HepG2 (cell line): ENCODE data around the gene DLL3. TPM values are rescaled to one million over a fixed set of nuclear protein-coding genes. Genes with fewer than 3 reads are reported as not detected.
A peak's percentile ranks its signal among the peaks of the same experiment; 100 is the strongest.

Source experiments
- ASH2L ChIP-seq: fragments of 300-600, 200-600 bp; sonication (generic); IDR thresholded peaks from 2 replicates; pipeline ENCODE4 v1.7.0; 2017; ENCODE audit warnings: low read depth, mild to moderate bottlenecking, moderate library complexity, mixed read lengths, low read length; ENCODE audit not compliant: insufficient read length
- FOXA1 ChIP-seq, 2 experiments: fragments of 450-650 bp in 1 of 2; sonication (generic) in 1 of 2; formaldehyde crosslinking in 1 of 2; IDR thresholded peaks; 2 replicates each; pipeline versions ENCODE4 v1.4.0 to v1.6.1; 2016 to 2020; ENCODE audit warnings: missing genetic modification reagents in 1 of 2
- ISX ChIP-seq: sonication (generic); formaldehyde crosslinking; conservative IDR thresholded peaks from 2 replicates; pipeline ENCODE4 v1.5.0; 2020; ENCODE audit warnings: missing genetic modification reagents
- KLF11 ChIP-seq: IDR thresholded peaks from 2 replicates; pipeline ENCODE4 v1.6.1; 2016; ENCODE audit warnings: missing compliant biosample characterization
- NCOA1 ChIP-seq: sonication (generic); formaldehyde crosslinking; IDR thresholded peaks from 2 replicates; pipeline ENCODE4 v1.9.0; 2021; ENCODE audit warnings: missing genetic modification reagents
- NPAS2 ChIP-seq: sonication (generic); formaldehyde crosslinking; IDR thresholded peaks from 2 replicates; pipeline ENCODE4 v1.8.0; 2022; ENCODE audit warnings: mild to moderate bottlenecking, missing genetic modification reagents, borderline replicate concordance
- PHF20 ChIP-seq: sonication (generic); formaldehyde crosslinking; IDR thresholded peaks from 2 replicates; pipeline ENCODE4 v1.5.0; 2020; ENCODE audit warnings: mild to moderate bottlenecking, missing genetic modification reagents
- ZFX ChIP-seq: sonication (generic); formaldehyde crosslinking; IDR thresholded peaks from 2 replicates; pipeline ENCODE4 v1.4.0; 2020; ENCODE audit warnings: mild to moderate bottlenecking, low read depth, missing genetic modification reagents, moderate library complexity
- ZNF275 ChIP-seq: sonication (generic); formaldehyde crosslinking; IDR thresholded peaks from 2 replicates; pipeline ENCODE4 v1.8.0; 2022; ENCODE audit warnings: missing genetic modification reagents, mild to moderate bottlenecking, inconsistent platforms, borderline replicate concordance
- ZNF580 ChIP-seq: IDR thresholded peaks from 2 replicates; pipeline ENCODE4 v1.6.1; 2016; ENCODE audit warnings: low read depth, borderline replicate concordance
- ZNF614 ChIP-seq: IDR thresholded peaks from 2 replicates; pipeline ENCODE4 v1.6.1; 2018; ENCODE audit warnings: missing biosample characterization, missing genetic modification reagents, inconsistent platforms, borderline replicate concordance
- ZNF768 ChIP-seq: sonication (generic); formaldehyde crosslinking; IDR thresholded peaks from 2 replicates; pipeline ENCODE4 v1.4.0; 2020; ENCODE audit warnings: missing genetic modification reagents
- ZNF772 ChIP-seq: sonication (generic); formaldehyde crosslinking; IDR thresholded peaks from 2 replicates; pipeline ENCODE4 v1.5.0; 2020; ENCODE audit warnings: mild to moderate bottlenecking, missing genetic modification reagents
- ZNF775 ChIP-seq: sonication (generic); formaldehyde crosslinking; IDR thresholded peaks from 2 replicates; pipeline ENCODE4 v1.4.0; 2020; ENCODE audit warnings: missing genetic modification reagents, mild to moderate bottlenecking, moderate library complexity, borderline replicate concordance
- polyA plus RNA-seq, 8 experiments: library from polyadenylated mRNA; depleted of rRNA in 3 of 8; stranded (reverse) in 7 of 8; unstranded in 1 of 8; fragments of >200 nt; fragmentation: Illumina TruSeq in 4 of 8; extraction: Trizol in 4 of 8; gene quantifications; 2 replicates each; pipeline versions ENCODE4 v1.2.1 to v1.2.3, GENCODE V29; 2011 to 2016; ENCODE audit warnings: low read depth in 4 of 8, missing spikeins in 1 of 8, mixed read lengths in 1 of 8; ENCODE audit not compliant: insufficient read depth in 1 of 8
- total RNA-seq, 5 experiments: library from RNA; depleted of rRNA; stranded (reverse); fragments of >200 nt; fragmentation: Illumina TruSeq; extraction: Trizol; gene quantifications; 2 replicates each; pipeline ENCODE4 v1.2.3, GENCODE V29; 2016; ENCODE audit warnings: low read depth in 1 of 5
- TF ChIP-seq, protein P1 (sequence below): sonication (generic); formaldehyde crosslinking; IDR thresholded peaks from 2 replicates; pipeline ENCODE4 v1.5.1; 2020; ENCODE audit warnings: missing genetic modification reagents, mild to moderate bottlenecking, borderline replicate concordance
- TF ChIP-seq, protein P2 (sequence below): sonication (generic); formaldehyde crosslinking; conservative IDR thresholded peaks from 2 replicates; pipeline ENCODE4 v1.4.0; 2020; ENCODE audit warnings: missing genetic modification reagents
- TF ChIP-seq, protein P3 (sequence below): sonication (generic); formaldehyde crosslinking; IDR thresholded peaks from 2 replicates; pipeline ENCODE4 v1.5.1; 2020; ENCODE audit warnings: mild to moderate bottlenecking, missing genetic modification reagents, moderate library complexity
- TF ChIP-seq, protein P4 (sequence below): sonication (generic); formaldehyde crosslinking; IDR thresholded peaks from 2 replicates; pipeline ENCODE4 v1.4.0; 2020; ENCODE audit warnings: missing genetic modification reagents

The DLL3 gene
- total and polyA plus RNA-seq, 2 of the 13 experiments (the other 11 are each of a cell fraction or from before 2014, with no cell fraction given): 0.35 to 0.55 TPM

DNA sequence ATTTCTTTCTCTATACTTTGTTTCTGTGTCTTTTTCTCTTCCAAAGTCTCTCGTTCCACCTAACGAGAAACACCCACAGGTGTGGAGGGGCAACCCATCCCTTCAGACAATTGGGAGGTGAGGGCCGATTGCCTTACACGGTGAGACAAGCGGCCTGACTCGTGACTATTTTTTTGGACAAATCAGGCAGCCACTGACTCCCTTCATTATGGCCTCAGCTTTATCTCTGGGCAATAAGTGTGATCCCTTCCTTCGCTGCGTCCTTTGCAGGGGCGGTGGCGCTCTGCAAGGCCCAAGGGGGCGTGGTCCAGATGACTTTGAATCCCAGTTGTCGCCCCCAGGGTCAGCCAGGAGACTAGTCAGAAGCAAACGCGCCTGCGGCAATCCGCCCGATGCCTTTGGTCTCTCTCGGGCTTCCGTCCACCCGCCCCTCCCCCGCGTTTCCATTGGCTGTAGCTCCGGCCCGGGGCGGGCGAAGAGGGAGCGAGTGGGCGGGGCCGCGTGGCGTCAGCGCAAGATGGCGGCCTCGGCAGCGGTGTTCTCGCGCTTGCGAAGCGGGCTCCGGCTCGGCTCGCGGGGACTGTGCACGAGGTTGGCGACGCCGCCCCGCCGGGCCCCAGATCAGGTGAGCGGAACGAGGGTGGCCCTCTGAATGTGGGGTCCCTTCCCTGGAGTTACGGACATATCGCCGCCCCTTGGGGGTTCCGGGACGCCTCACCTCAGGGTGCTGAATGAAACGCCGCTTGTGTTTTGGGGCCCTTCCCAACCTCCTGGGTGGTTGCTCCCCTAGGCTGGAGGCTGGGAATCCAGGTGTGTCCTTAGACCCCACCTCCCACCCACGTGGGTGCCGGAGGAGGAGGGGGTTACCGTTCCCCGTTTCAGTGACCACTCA lies 18.2 kb upstream of the DLL3 start, which contains the start of gene TIMM50 (continued):
- TF ChIP-seq ZNF275 (CRISPR knock-in tag) (no peak; the same call in 1 of the 2 replicates), ISX (CRISPR knock-in tag) (no peak), ZFX (CRISPR knock-in tag) (peak; percentile 89), ZNF614 (no peak), NPAS2 (CRISPR knock-in tag) (no peak), FOXA1 (IDR thresholded peaks at IDR 0.05) (no peak), FOXA1 (CRISPR knock-in tag; IDR thresholded peaks at IDR 0.05) (0 out of 2 replicates have a peak, but pooled peaks have one; percentile 6), ZNF580 (CRISPR knock-in tag) (peak; percentile 87; the same call in 1 of the 2 replicates), PHF20 (CRISPR knock-in tag) (peak; percentile 94), ZNF768 (CRISPR knock-in tag) (peak; percentile 51; the same call in 1 of the 2 replicates), ASH2L (peak; percentile 87), ZNF775 (CRISPR knock-in tag) (no peak; the same call in 1 of the 2 replicates), KLF11 (CRISPR knock-in tag) (peak; percentile 83), NCOA1 (CRISPR knock-in tag) (peak; percentile 86; the same call in 1 of the 2 replicates), ZNF772 (CRISPR knock-in tag) (0 out of 2 replicates have a peak, but pooled peaks have one; percentile 69)
- TF ChIP-seq, protein P1, sequence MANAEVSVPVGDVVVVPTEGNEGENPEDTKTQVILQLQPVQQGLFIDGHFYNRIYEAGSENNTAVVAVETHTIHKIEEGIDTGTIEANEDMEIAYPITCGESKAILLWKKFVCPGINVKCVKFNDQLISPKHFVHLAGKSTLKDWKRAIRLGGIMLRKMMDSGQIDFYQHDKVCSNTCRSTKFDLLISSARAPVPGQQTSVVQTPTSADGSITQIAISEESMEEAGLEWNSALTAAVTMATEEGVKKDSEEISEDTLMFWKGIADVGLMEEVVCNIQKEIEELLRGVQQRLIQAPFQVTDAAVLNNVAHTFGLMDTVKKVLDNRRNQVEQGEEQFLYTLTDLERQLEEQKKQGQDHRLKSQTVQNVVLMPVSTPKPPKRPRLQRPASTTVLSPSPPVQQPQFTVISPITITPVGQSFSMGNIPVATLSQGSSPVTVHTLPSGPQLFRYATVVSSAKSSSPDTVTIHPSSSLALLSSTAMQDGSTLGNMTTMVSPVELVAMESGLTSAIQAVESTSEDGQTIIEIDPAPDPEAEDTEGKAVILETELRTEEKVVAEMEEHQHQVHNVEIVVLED (CRISPR knock-in tag): peak; percentile 83
- TF ChIP-seq, protein P2, sequence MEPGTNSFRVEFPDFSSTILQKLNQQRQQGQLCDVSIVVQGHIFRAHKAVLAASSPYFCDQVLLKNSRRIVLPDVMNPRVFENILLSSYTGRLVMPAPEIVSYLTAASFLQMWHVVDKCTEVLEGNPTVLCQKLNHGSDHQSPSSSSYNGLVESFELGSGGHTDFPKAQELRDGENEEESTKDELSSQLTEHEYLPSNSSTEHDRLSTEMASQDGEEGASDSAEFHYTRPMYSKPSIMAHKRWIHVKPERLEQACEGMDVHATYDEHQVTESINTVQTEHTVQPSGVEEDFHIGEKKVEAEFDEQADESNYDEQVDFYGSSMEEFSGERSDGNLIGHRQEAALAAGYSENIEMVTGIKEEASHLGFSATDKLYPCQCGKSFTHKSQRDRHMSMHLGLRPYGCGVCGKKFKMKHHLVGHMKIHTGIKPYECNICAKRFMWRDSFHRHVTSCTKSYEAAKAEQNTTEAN (CRISPR knock-in tag): no peak
- TF ChIP-seq, protein P3, sequence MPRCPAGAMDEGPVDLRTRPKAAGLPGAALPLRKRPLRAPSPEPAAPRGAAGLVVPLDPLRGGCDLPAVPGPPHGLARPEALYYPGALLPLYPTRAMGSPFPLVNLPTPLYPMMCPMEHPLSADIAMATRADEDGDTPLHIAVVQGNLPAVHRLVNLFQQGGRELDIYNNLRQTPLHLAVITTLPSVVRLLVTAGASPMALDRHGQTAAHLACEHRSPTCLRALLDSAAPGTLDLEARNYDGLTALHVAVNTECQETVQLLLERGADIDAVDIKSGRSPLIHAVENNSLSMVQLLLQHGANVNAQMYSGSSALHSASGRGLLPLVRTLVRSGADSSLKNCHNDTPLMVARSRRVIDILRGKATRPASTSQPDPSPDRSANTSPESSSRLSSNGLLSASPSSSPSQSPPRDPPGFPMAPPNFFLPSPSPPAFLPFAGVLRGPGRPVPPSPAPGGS (CRISPR knock-in tag): no peak
- TF ChIP-seq, protein P4, sequence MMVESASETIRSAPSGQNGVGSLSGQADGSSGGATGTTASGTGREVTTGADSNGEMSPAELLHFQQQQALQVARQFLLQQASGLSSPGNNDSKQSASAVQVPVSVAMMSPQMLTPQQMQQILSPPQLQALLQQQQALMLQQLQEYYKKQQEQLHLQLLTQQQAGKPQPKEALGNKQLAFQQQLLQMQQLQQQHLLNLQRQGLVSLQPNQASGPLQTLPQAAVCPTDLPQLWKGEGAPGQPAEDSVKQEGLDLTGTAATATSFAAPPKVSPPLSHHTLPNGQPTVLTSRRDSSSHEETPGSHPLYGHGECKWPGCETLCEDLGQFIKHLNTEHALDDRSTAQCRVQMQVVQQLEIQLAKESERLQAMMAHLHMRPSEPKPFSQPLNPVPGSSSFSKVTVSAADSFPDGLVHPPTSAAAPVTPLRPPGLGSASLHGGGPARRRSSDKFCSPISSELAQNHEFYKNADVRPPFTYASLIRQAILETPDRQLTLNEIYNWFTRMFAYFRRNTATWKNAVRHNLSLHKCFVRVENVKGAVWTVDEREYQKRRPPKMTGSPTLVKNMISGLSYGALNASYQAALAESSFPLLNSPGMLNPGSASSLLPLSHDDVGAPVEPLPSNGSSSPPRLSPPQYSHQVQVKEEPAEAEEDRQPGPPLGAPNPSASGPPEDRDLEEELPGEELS (CRISPR knock-in tag): peak; percentile 54; the same call in 1 of the 2 replicates
